Measurements from ENCODE around the gene RNASEL.

DNA sequence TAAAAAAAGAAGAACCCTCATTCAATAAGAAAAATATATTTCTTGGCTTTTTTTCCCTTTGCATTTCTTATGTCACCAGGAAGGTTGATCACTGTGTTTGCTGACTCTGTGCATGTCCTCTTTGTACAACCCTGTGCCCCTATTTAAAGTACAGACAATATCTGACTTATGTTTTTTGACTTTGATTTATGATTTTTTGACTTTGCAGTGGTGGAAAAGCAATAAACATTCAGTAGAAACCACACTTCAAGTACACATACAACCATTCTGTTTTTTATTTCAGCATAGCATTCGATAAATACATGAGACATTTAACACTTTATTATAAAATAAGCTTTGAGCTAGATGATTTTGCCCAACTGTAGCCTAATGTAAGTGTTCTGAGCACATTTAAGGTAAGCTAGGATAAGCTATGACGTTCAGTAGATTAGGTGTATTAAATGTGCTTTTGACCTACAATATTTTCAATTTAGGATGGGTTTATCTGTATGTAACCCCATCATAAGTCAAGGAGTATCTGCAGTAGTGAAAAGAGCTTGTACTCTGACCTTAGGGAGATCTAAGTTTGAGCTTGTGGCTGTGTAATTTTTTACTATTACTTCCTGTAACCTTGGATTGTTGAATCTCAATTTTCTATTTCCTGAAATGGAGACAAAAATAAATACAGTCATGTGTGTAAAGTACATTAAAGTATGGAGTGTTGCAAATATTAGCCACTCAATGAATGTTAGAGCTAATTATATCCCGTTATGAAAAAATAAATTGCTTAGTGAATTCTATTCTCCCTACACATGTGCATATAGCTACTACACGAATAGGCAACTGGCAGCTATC is 1.2 kb downstream of the RNASEL start:
- TF ChIP-seq CTCF (IDR thresholded peaks at IDR 0.05), result no peak
- TF ChIP-seq POLR2A (IDR thresholded peaks at IDR 0.05), result no peak

Measured in gastroesophageal sphincter (tissue), 3 donors.